SU-DHL-6 (cell line): ENCODE results near the gene GIPC1.

Experiments used
- CTCF ChIP-seq: fragments of 200-600 bp; sonication (generic); IDR thresholded peaks from one replicate; pipeline ENCODE4 v1.5.1; 2017; ENCODE audit warnings: antibody characterized with exemption, mild to moderate bottlenecking, low read length, moderate library complexity; ENCODE audit not compliant: insufficient read depth, poor library complexity, severe bottlenecking
- EZH2phosphoT487 ChIP-seq: fragments of 200-600 bp; sonication (generic), shearing (Covaris generic); conservative IDR thresholded peaks from 2 replicates; pipeline ENCODE4 v1.6.1; 2018; ENCODE audit warnings: mild to moderate bottlenecking, antibody characterized with exemption, low read length, moderate library complexity, mixed read lengths

GRCh38 chr19:14443632-14444216, 52.2 kb downstream of the GIPC1 start:
- TF ChIP-seq CTCF, result no peak
- no peak for TF ChIP-seq EZH2phosphoT487
